ENCODE data around the gene SLC3A2.

The SLC3A2 gene

DNA sequence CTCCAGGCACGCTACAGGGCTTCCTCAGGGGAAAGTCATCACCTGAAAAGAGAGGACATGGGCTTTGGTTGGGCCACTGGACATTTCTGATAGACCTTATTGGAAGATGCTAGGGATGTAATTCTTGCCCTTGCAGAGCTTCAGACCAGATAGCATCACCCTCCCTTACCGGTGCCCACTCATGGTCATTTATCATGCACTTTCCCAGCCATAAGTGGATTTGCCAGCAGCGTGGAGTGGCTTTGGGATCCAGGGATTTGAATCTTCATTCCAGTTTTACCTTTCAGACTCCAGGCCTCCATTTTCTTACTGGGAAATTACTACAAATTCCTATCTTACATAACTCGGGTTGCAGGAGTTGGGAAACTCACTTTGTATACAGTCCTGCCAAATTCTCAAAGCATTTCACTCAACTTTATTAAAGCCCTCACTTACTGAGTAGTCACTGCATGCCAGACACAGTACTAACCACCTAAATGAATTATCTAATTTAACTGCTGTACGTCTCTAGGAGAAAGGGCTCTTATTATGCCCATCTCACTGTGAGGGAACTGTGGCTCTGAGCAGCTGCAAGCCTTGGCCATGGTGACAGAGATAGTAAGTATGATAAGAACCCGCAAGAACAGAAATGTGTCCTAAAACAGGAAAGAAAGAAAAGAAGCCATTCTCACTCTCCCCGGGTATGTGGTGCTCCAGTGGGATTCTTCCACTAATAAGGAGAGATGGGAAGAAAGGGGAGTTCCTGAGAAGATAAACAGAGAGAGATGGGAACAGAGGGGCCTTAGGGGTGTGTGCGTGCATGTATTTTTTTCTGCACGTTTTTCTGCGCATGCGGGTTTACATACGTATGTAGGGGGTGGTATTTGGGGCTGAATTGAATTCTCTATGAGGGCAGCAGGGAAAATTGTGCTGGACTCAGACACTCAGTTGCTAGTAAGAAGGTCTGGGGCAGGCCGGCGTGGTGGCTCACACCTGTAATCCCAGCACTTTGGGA is 30.7 kb downstream of the SLC3A2 start:
- no peak for DNase-seq

DNA sequence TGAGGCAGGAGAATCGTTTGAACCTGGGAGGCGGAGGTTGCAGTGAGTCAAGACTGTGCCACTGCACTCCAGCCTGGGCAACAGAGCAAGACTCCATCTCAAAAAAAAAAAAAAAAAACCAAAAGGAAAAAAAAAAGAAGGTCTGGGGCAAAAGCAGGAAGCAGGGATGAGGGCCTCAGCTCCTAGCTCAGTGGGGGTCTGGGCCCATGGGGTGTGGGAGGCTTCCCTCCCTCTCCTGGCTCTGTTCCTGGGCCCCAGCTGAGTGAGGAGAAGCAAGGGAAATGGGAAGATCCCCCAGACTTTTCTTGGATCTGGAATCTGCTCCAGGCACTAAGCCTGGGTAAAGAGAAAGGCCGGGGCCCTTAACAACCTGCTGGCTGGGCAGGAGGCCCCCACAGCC is 31.6 kb downstream of the SLC3A2 start:
- no peak for DNase-seq

DNA sequence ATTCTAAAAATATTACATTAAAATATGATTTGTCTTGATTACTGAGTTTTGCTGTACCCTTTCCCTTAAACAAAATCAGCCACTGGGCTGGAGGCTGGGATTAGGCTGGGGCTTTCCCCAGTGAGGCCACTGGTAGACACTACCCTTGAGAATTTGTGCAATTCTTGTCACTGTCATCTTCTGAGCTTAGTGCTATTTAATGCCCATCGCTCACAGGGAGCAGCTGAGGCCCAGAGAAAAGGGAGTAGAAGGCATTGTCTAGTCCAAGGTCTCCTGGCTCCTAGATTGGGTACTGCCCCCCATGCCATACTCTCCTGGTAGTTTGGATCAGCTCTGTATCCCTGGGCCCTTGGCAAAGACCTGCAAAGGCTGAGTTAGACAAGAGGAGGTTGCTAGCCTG is 33.7 kb downstream of the SLC3A2 start:
- DNase-seq, result no peak

DNA sequence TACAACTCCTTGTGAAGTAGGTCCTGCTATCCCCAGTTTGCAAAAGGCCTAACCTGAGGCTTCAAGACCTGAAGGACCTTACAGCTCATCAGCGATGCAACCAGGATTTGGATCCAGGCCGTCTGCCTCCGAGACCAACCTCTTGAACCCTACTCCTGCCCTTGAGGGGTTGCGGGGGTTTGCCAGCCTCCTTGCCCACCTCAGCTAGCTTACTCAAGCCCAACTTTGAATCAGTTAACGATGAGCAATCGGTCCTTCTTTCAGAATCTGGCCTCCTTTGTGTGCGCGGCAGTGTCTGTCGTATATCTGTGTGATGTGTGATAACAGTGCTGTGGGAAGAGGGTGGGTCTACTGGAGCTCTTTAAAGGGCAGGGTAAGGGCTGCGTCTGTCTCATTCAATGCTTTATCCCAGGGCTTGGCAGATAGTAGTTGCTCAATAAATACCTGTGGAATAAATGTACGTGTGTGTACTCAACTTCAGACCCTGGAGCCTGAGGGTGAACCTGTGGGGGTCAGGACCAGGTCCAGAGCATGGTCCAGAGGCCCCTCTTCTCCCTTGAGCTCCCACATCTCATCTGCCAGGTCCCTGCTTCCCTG is 37.3 kb downstream of the SLC3A2 start:
- DNase-seq, result no peak

DNA sequence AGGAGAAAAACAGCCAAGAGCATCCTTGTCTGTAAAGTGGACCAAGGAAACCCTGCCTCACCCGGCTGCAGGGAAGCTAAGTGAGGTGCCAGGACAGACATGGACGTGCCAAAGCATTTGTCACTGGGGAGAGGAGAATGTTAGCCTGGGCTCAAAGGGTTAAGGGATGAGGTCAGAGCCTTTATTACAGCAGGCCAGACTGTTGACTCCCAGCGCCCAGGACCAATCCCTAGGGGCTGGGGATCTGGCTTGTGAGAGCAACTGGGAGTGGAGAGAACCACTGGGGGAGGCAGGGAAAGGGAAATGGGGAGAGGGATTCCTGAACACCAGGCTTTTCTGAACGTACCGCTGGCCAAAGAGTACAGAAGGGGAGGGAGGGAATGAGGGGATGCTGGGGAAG is 37.8 kb downstream of the SLC3A2 start:
- DNase-seq, result no peak

DNA sequence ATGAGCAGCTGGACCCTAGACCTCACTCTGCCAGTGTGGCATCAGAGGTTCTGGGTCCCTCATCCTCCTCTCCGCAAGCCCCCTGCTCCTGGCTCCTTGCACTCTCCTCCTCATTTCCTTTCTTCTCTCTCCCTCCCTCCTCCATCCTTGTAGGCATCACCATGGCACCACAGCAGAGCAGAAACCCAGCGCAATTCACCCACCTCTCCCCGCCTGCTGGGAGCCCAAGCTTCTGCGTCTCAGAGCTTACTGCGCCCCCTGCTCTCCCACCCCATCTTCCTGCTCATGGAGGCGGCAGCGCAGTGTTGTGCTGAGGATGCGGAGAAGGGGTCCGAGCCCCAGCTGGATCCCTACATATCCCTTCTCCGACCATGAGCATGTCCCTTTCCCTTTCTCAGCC is 38.8 kb downstream of the SLC3A2 start:
- no peak for DNase-seq

DNA sequence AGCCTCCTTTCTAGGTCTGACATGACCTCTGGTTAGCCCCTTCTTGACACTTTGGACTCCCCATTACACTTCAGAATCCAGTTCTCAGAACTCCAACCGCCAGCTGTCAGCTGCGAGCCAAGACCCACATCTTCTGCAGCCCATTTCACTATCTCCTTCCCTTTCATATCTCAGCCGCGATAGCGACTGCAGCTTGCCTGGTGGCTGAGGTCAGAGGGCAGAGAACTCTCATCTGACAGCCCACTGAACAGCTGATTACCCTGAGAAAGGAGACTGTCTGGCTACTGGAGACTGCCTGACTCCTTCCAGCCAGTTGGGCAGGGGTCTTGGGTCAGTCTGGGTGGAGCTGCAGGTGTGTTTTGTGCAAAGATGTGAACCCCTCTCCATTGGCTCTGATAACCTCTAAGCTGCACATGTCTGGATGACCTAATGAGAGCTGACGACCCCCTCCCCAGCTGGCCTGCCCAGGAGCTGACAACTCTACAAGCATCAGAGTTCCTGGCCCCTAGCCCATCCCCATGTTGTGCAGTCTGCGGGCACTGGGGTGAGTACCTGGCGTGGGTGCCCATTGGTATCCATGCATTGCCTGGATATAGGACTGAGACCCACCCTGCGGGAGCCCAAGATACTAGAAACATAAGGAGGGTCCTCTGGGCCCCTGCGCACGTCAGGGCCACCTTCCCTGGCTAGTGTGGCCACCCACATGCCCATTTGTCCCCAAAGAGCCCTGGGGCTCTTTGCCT is 39.4 kb downstream of the SLC3A2 start:
- no peak for DNase-seq

DNA sequence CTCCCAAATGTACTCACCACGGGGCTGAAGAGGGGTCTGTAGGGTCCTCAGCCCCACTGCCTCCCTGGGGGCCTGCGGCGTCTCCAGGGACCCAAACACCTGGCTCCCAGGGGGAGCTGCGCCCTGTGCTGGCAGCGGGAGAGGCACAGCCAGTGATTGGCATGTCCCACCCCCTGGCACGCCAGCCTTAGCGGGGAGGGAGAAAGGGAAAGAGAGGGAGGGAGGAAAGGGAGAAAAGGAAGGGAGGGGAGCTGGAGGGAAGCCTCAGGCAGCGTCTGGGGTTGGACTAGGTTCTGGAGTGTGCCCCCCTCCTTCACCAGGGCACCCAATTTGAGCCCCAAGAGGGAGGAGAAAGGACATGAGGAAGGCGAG is 40.5 kb downstream of the SLC3A2 start, which contains the start of gene CHRM1:
Gene CHRM1, minus strand, starts transcription at position 163 of the 372 bp plus-strand sequence. CDS start 10,263 bp downstream, outside the sequence.
- no peak for DNase-seq

DNA sequence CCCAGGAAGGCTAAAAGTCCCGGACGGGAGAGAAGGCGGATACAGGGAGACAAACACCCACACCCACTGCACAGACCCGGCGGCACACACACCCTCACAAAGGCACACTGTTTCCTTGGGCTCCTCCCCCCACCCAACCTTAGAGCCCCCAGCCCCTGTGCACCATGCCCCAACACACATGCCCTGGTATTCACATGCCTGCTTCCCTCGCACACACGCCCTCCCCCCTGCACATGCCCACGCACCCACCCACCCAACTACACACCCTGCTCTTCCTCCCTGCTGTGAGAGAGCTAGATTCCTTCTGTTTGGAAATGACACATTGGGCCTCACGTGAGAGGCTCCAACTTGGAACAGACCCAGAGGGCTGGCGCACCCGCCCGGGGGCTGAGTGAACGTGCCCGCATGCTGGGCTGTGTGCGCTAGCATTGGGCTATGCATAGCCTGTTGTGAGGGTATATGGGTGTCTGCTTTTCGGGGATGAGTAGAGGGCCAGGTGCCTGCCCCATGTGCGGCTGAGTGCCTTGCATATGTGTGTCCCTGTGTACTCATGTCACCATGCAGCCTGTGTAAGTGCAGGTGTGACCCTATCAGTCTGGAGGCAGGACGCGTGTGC is 41.0 kb downstream of the SLC3A2 start:
- DNase-seq, result no peak

DNA sequence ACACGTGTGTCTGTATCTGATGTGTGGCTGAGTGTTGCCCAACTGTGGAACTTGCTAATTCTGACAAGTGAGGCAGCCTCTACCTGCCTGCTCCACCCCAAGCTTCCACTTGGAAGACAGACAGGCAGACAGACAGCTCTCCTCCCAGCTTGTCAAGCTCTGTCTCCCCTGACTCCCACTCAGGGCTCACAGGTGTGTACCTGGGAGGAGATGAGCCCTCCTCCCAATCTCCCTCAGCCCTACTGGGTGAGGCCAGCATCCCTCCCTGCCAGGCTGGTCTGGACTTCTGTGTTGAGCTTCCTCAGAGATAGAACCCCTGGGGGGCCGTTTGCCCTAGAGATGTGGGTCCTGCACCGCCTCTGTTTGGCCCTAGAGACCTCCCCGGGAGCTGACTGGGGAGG is 41.5 kb downstream of the SLC3A2 start:
- no peak for DNase-seq

DNA sequence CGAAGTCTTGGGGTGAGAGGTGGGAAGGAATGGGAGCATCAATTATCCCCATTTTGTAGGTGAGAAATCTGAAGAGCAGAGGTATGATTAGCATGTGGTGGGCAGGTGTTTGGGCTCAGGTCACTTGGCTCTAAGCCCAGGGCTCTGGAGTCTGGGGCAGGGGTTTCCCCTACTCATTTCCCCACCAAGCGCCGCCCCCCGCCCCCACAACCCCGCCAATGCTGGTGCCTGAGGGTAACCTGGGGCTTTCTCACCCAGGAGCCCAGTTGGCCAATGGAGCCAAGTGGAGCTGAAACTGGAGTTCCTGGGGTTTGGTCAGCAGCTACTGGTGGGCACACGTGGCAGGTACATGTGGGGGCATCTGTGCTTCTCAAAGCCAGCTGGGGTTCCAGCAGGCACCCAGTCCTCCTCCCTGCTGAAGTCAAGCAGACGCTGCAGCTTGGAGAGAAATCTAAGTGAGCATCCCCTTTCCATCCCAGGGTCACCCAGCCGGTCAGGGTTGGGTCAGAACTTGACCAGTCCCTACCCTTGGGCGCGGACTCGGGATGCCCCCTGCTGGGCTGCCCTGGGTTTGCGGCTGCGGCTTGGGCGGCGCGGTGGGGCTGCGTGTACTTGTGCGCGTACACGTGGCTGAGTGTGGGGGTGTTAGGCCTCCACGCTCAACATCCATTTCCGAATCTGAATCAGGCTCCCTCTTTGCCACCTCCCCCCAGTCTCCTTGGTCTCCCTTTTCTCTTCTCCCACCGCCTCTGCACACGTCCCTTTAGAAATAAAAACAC is 42.1 kb downstream of the SLC3A2 start:
- DNase-seq, result no peak

DNA sequence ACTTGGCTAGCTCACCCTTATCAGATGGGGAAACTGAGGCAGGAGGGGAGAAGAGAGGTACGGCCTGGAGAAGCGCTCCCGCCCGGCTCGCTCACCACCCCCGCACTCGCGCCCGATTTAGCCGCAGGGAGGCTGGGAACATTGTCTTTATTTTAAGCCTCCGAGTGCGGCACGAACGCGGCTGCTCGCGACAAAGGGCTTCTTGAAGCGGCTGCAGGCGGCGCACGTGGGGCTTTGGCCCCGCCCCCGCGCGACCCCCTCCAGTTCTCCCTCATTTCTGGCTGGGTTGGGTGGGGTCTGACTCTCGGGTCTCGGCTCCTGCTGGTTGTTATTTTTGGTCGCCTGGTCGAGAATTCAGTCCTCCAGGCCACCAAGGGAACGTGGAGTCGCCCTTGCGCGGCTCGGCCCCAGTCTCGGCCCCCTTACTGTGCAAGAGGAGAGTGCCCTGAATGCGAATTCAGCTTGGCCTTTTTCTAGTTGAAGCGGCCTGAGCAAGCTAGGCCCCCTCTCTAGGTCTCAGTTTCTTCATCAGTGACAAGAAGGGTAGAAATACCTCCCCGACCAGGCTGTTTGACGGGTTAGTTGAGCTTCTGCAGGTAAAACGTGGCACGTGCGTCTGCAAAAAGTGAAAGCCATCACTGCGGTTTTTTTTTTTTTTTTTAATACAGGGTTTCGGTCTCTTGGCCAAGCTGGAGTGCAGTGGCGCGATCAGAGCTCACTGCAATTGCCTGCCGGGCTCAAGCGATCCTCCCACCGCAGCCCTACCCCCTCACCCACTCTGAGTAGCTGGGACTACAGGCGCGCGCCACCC is 43.1 kb downstream of the SLC3A2 start:
- DNase-seq, result no peak

DNA sequence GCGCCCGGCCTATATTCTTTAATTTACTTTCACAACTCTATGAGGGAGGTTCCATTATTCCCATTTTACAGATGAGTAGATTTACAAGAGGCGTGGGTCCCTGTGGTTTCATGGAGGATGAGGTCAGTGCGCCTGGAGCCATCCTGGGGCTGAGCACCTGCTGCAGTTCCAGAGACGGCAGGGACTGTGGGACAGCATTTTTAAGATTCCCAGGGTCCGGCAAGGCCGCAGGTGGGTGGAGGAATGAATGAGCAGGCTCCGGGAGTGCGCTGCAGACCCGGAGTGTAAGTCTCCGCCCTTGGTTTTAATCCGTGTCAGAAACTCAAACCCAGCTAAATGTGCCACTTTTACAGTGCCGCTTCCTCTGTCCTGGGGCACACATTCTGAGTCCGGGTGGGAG is 44.6 kb downstream of the SLC3A2 start:
- DNase-seq, result no peak

DNA sequence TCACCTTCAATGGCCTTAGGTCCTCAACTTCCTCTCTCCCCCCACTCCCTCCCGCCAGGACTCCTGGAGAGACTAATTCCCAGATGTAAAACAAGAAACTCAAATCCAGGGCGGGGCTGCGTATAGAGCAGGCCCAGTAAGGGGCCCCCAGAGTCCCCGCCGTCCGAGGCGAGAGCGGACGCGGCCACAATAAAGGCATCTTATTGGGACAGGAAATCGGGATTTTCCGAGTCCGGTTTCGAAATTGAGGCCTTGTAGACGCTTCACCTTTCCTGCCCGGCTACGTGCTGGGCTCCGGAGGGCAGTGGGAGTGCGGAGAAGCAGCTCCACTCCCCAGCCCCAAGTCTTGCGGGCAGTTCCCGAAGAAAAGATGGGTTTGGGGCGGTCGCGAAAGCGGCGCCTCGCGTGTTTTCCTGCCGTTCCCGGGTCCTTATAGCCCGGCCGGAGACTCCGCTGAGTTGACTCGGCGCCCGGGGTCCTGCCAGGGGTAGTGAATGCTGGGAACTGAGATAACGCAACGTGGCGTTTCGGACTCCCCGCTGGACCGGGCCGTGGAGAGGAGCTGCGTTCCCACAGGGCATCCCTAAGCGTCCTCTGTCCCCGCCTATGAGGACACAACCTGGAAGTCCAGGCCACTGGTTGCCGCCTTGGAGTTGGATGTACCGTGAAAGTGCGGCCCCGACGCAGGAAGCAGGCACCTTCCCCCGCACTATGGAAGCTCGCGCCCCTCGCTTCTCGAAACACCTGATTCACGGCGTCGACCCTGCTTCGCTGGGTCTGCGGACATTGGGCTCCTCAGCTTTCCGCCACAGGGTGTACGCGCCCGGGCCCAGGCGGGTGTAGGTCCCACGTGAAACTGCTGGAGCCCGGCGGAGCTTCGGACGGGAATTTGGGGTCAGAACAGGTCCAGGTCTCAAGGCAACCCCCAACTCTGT is 45.3 kb downstream of the SLC3A2 start:
- DNase-seq, result no peak

DNA sequence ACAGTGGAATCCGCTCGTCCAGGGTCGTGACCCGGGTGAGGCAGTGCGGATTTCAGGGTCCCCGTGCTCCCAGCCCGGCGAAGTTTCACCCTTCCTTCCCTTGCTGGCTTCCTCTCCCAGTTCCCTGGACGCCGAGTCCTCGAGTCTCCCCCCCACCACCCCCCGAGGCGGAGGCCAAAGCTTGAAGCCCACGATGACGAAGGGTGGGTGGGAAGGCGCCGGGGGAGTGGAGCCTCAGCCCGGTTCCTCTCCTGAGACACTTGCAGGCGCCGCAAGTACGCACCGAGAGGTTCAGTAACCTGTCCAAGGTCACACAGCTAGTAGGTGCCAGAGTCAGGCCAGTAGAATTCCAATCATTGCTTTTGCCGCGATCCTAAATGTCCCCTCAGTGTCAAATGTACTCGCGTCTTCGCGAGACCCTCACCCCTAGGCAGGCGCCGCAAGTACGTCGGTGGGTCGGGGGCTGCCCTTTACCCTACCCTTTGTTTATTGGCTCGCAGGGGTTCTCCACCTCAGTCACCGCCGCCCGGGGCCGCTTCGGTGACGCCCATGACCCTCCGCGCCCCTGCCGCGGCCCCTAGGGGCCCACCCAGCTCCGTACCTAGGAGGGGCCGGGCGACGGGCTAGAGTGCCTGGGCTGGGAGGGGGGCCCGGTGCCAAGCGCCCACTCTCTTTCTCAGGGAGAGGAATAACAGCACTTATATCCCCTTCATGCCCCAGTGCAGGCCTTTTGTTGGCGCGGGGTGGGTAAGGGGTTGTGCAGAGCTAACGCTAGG is 46.2 kb downstream of the SLC3A2 start:
- DNase-seq, result no peak

DNA sequence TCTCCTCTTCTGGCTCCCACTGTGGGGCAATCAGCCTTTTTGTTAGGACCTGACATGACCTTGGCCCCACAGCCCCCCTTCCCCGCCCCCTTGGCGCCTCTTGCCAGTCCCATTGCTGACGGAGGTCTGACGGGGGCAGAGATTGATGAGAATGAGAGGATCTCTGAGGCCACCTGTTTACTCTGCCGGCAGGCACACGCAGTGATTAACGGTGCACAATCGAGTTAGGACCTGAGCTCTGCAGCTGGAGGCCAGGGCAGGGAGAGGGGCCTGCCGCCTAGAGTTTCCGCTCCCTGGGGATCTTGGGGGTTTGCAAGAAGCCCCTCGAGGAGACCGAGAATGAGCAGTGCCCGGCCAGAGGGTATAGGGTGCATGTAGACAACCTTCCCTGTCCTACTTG is 47.3 kb downstream of the SLC3A2 start:
- no peak for DNase-seq

DNA sequence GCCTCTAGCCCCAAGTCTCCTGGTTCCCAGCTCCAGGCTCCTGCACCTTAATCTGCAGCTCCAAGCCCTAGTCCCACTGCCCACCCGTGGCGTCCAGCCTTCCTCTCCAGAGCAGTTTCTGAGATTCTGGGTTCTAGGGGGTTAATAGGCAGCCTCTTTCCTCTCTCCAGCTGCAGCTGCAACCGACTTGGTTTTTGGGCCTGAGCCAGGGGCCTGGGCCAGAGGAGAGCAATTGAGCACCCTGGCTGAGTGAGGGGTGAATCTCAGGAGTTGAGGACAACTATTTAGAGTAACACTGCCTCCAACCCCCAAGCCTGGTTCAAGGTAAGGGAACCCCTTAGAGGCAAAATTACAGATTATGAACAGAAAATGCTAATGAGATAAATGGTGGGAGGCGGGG is 49.5 kb downstream of the SLC3A2 start:
- DNase-seq, result no peak

DNA sequence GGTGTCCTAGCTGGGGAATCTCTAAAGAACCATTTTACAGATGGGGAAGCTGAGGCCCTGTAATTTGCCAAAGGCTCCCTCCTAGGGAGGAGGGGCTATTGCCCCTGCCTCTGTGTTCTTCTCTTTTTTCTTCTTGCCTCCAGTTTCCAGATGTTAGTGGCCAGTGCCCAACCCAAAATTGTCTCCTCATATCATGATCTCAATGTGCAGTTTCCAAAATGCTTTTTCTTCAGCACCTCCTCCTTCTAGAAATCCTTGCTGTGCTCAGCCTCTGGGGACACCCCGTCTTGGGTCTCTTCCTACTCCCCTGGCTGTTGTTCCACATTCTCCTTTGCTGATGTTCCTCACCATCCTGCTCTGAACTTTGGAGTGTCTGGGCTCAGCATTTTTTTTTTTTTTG is 50.0 kb downstream of the SLC3A2 start:
- no peak for DNase-seq
